Activated CD4-positive, alpha-beta T cell treated with anti-CD3 and anti-CD28 coated beads, Interleukin-2, amount 50 U/mL, for 16 hours (primary cell): ENCODE data around the gene ZBTB7A.

ENCODE experiments used
- DNase-seq: peaks from one replicate; pipeline ENCODE4 v3.0.0-alpha.2; 2020

The ZBTB7A gene

DNA sequence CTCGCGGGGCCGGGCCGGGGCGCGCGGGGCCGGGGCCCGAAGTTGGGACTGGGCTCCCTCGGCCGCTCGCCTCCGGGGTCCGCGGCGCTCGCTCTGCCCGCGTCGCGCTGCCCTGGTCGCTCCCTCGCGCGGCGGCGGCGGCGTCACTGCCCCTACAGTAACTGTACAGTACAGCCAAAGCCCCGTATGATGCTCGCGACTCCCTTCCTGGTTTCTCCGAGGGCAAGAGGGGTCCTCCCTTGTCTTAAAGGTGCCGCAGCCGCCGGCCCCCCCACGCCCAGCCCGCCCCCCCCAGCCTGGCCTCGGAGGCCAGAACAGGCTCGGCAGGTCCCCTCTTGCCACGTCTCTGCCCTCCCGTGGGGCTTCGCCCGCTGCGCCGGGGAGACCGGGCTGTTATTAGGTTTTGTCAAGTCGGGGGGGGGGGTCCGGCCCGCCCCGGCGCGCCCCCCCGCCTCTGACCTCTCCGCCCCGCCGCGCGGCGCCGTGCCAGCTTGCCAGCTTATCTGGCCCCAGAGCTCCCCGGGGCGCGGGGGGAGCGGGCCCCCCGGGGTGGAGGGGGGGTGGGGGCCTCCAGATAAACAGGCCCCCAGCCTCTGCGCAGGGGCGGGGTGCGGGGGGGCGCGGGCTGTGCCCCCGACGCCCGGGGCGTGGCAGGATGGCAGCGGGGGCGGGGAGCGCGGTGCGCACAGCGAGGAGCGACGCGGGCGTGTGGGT, at the start of gene ZBTB7A:
Gene ZBTB7A (minus strand): TSS at position 218 of the 714 bp plus-strand sequence. CDS start 11,667 bp downstream, outside the sequence.
- peak; percentile 64 for DNase-seq

DNA sequence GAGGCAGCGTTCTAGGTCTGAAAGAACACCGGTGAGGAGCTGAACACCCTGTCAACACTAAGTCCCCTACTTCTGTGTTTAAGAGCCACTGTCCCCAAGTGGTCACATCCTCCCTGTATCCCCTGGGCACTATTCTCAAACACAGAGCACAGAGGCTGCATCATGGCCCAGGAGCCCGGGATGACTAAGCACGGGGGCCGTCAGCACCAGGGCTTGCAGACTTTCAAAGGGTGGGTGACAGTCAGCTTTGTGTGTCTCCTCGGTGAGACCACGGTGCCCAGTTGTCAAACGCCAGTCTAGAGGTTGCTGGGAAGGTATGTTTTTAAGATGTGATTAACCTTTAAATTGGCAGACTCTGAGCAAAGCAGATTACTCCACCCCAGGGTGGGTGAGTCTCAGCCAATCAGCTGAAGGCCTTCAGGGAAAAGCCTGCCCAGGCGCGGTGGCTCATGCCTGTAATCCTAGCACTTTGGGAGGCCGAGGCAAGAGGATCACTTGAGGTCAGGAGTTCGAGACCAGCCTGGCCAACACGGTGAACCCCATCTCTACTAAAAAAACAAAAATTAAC, 49.2 kb upstream of the ZBTB7A start:
- no peak for DNase-seq

DNA sequence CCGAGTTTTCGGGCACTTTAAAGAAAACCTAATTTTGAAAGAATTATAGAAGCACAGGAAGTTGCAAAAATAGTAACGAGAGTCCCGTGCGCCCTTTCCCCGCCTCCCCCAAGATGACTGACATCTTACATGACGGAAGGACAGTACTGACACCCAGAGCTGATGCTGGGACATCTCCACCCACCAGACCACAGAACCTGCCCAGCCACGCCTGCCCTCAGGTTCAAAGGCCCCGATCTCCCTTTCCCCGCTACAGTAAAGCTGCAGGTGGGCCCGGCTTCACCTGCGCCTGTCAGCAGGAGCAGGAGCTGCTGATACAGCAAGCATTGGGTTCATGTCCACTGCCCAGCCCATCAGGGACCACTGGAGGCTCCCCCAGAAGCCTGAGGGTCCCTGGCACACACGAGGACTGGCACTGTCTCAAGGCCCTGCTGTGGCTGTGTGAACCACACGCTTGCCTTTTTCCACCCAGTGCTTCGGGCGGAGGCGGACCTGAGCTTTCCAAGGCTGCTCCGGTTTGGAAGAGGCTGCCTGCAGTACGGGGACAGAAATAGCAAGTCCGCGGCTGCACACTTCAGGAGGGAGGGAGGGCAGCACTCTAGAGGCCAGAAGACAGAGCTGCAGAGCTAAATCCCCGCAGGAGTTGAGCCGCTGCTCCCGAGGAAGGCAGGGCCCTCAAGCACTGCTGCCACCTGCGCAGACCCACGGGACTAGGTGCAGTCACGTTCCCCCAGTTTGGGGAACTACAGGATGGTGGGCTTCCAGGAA, 48.5 kb upstream of the ZBTB7A start:
- DNase-seq, result peak; percentile 69

DNA sequence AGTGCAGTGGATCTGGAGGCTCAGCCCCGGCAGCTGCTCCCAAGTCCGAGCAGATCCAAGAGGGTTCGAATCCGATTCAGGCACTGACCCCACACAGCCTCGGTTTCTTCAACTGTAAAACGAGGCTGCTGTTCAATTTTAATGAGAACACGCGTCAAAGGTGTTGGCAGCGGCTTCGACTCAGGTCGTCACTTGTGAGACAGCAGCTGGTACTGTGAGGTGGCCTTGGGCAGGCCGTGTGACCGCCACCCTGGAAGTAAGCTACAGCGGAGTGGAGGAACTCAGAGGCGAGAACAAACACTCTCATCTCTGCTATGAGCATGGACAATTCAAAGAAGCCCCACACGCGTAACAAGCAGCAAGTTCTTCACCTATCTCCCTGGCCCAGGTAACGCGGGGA, 47.5 kb upstream of the ZBTB7A start:
- DNase-seq, result no peak

DNA sequence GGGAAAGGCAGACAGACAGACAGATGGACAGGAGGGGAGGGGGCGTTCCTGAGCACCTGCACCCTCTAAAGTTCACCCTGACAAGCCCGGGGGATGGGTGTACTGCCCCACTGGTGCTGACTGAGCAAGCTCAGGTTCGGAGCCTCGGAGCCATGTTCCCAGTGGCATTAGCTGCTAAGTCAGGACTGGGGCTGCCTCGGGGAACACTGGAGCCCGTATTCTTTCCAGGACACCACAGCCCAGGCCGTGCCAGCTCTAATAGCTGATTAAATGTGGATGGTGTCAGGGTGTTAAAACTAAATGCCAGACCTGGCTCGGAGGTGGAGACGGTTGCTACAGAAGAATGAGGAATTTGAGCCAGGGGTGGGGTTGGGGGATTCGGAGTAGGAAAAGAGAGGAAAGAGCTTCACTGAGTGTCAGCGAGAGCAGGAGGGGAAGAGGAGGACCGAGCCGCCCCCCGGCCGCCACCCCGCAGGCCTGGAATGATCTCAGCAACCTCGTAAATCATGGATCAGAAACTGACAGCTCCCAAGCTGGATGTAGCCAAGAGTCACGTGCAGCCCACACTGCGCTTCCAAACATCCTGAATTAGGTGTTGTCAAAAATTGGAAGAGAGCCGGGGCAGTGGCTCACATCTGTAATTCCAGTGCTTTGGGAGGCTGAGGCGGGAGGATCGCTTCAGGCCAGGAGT, 46.8 kb upstream of the ZBTB7A start:
- DNase-seq, result no peak

DNA sequence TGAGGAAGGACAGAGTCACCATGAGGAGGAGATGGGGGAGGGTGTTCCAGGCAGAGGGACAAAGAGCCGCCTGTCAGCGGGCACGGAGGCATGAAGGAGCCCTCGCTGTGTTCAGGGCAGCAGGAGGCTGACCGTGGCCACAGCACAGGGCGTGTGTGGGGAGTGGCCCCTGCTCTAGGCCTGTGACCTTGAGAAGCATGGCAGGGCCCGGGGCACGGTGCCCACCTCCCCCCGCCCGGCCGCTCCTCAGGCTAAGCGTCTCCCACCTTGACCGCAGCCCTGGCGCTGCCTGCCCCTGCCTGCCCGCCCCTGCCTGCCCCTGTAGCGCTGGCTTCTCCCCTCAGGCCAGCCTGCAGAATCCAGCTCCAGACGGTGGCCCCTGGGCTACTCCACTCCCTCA, 45.7 kb upstream of the ZBTB7A start:
- no peak for DNase-seq

DNA sequence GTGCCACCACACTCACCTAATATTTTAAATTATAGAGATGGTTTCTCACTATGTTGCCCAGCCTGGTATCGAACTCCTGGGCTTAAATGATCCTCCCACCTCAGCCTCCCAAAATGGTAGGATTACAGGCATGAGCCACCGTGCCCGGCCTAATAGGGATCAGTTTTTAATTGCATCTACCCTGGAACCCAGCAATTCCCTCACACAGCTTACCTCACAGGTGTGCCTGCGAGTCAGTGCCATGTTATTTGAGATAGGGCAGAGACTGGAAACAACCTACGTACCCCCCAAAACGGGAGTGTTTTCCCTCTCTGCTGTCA, 42.9 kb upstream of the ZBTB7A start:
- DNase-seq, result no peak

DNA sequence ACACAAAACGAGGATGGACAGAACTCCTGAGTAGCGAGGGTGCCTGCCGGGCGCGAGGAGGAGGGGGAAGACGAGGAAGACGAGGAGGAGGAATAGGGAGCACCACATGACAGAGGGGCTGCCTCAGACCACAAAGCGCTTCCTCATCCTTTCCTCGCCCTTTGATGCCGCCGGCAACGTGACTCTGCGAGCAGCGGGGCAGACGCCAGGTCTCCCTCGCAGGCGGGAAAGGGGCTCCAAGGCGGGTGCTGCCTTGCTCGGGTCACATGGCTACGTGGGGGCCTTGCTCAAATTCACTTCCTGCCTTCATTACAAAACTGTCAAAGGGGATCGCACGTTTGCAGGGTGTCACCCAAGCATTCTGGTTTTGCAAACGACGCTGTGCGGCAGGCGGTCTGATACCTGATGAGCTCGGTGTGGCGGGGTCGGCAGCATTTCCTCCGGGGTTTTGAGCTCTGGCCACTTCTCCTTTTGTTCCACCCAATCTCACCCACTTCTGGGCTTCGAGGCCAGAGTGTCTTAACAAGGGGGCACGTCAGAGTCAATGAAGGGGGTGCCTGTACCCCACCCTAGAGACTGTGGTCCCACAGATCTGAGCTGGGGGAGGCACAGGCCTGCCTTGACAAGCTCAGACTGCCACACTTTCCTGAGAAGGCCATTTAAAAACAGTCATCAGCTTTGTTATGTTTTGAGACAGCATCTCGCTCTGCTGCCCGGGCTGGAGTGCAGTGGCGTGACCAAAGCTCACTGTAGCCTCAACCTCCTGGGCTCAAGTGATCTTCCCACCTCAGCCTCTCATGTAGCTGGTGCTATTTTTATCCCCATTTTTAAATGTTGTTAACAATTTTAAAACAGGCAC, 42.3 kb upstream of the ZBTB7A start:
- DNase-seq, result peak; percentile 45

DNA sequence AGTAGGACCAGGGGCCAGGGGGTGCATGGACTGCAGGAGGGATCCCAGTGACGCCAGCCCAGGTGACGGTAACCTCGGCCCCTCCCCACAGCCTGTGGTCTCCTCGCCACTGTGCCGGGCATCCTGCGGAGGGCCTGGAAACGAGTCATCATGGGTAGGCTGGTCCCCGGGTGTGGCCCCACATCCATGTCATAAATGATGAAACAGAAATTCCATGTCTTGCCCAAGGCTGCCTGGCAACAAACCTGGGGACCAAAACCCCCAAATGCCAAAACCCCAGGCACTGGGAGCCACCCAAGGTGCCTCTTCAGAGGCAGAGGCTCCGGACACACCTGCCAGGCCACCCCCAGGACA, 36.4 kb upstream of the ZBTB7A start:
- DNase-seq, result peak; percentile 25

DNA sequence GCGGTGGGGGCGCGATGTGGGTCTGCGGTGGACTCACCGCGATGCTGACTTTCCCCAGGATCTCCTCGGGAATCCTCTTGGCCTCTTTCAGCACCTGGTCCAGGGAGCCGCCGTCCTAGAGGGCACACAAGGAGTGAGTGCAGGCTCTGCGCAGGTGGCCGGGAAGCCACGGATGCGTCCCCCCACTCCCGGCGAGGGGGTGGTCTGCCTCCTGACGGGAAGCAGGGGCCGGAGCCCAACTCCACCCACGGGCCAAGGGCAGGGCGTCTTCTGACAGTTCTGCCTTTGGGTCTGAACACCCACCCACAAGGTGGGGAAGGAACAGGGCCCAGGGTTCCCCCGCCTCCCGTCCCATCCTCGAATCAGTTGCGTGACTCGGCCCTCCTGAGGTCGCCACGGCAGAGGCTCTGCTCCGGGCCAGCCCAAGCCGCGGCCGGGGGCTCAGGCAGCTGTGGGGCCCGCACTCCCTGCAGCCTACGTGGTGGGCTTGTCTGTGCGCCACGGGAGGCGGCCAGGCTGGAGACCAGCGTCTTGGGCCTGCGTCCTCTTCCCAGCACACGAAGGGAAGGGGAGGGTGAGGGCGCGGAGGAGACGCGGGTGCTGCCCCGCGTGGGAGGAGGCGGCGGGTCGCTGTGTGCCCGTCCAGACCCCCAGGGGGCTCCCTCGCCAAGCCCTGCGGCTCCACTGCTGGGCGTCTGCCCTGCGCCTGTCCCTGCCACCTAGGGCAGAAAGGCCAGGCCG, 35.8 kb upstream of the ZBTB7A start:
- no peak for DNase-seq

DNA sequence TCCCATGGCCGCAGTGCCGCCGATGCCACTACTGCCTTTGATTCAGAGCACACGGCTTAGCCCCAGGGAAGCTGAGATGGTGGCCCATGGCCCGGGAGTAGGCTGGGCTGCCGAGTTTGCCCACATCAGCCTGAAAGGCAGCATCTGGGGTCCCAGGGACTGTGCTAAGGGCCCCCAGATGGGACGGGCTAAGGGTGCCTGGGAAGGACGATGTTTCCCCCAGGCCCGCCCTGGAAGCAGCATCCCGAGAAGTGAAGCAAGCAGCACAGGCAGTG, 34.7 kb upstream of the ZBTB7A start:
- no peak for DNase-seq

DNA sequence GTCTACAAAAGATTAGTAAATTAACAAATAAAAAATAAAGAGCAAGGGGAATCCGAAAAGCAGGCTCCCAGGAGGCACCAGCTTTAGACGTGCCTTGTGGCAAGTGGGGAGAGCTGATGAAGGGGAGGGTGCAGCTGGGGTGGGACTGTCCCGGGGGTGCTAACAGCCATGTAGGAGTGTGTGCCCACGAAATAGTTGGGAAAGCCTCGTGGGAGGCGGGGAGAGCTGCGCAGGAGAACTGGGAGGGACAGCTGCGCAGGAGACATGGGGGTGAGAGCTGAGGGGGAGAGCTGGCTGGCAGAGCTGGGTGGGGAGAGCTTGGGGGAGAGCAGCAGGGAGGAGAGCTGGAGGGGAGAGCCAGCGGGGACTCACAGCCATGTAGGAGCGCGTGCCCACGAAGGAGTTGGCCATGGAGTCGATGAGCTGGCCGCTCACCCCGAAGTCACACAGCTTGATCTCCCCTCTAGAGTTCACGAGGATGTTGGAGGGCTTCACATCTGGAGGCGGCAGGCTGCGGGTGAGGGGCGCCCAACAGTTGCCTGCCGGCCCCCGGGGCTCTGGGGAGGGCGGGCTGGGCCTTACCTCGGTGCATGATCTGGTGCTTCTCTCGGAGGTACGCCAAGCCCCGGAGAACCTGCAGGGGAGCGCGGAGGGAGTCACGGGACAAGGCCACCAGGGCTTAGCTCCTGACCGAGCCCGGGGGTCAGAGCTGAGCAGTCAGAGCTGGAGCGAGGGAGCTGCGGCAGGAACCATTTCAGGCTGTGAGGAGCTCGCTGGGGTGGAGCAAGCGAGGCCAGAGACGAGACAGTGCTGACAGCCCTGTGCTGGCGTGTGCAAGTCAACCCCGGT, 34.2 kb upstream of the ZBTB7A start:
- no peak for DNase-seq

DNA sequence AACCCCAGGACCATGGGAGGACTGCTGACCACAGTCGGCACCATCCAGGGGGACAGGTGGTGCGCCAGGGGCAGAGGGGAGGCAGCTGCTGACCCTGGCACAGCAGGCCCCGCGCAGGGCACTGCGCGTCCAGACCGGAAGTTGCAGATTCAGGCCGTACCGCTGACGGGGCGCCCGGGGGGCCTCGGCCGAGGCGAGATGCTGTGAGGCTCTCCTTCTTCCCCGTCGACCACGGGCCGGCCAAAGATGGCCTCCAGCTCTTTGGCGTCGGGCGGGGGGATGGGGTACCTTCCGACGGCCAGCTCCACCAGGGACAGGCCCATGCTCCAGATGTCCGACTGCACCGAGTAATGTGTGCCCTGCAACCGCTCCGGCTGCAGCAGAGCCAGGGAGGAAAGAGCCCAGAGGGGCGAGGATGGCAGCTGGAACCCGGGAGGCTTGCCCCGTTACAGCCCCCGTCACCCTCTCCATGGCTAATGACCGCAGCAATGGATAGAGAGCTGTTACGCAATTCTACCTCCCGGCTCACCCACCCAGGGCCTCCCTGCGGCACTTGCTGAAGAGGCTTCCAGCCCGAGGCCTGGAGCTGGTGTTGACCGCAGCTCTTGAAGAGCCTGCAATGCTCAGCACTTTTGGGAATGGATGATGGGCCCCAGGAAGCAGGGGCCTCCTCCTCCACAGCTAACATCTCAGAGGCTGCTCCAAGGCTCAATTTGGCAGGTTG, 32.5 kb upstream of the ZBTB7A start:
- no peak for DNase-seq

DNA sequence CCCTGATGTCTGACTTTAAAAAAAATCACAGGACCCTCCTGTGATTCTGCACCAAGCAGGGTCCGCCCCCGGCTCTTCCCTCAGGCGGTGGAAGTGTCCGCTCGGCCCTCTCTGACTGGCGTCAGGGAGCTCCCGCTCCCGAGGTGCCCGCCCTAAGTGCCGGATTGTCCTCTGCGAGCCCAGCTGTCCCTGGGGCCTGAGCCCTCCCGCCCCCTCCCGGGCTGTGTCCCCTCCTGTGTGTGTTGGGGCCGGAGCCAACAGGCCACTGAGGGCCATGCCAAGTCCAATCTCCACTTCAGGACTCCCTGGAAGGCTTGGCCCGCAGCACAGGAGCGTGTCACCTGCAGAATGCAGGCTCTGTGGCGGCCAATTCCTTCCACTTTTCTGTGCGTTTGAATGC, 31.8 kb upstream of the ZBTB7A start:
- DNase-seq, result no peak

DNA sequence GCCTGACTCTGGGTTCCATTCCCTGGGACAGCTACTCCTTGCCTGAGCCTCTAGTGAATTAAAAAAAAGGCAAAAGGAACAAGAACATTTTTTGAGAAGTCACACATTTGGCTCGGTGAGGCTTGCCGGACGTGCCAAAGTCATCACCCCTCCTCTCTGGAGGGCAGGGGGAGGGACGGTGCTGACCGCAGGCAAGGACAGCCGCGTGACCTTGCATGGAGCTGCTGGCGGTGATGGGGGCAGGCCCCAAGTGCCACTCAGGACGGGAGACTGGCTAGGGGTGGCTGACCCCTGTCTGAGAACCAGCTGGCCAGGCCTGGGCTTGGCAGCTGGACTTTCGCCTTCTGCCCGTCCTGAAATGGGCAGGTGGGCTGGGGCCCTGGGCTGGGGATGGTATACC, 30.8 kb upstream of the ZBTB7A start:
- DNase-seq, result no peak

DNA sequence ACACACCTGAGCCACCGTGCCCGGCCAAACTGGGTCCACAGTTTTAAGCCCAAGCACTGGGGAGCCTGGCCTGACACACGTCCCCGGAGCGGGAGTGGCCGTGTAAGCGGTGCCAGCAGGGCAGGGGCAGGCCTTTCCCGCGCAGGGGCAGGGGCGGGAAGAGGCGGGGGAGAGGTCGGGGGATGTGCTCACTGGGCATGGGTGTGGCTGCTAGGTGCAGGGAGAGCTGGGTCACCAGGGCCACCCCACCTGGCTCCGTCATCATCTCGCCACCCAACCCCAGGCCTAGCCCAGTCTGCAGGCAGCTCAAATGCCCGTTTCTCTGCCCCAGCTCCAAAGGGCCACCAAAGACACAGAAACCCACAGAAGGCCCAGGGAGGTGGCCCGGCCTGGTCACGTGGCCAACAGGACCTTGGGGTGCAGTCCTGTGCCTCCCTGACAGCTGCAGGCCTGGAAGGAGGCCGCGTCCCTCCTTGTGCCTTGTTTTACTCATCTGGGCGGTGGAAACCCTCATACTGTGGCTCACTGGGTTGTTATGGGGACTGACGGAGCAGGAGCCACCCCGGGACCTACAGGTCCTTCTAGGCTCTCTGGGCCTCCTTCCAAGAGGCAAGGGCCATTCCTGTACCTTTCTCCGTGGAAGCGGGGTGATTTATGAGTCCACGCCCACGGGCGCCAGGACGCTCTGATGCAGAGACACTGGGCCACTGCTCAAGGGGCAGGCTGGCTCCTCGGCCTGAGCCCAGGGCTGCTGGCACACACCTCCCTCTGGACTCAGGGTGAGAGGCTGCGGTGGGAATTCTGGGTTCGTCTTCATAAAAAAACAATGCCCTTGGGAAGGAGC, 29.6 kb upstream of the ZBTB7A start:
- no peak for DNase-seq

DNA sequence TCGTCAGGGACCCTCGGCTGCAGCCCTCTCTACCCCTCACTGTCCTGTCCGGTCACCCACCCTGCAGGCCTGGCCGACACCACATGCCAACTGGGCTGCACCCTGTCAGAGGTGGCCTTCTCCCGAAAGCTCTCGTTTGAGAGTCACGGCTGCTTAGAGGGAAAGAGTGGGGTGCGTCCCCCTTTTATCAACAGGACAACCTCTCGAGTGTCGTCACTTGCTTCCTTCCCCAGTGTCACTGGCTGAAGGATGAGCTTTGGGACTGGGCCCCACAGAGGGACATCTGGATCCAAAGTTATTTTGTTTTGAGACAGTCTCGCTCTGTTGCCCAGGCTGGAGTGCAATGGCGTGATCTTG, 28.8 kb upstream of the ZBTB7A start:
- DNase-seq, result no peak

DNA sequence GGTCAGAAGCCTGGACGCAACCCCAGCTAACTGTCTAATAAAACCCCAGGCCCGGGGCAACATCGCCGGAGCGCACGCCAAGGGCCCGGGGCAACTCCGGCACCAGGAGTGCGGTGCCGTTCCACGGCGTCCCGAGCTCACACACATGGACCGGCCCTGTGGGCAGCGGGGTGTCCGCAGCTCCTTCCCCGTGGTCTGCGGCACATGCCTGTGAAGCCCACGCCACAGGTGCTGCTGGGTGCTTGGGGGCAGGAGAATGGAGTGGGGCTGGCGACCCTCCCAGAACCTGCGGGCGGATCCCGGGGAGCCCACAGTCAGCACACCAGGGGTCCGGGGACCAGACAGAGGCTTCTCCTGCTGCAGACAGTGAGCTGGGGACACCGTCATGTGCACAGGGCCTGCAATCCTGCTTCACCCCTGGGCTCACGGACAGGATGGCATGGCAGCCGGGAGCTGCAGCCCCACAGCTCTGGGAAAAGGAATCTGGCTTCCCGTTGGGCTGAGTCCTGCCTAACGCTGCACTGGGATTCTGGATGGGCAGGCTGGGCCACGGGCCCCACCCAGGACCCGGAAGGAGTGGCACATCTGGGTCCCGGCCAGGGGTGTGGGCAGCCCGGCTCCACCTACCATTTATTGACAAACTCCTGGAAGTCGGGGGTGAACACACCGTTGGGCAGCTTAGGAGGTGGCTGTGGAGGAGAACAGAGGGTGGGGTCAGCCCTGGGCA, 28.2 kb upstream of the ZBTB7A start:
- no peak for DNase-seq

DNA sequence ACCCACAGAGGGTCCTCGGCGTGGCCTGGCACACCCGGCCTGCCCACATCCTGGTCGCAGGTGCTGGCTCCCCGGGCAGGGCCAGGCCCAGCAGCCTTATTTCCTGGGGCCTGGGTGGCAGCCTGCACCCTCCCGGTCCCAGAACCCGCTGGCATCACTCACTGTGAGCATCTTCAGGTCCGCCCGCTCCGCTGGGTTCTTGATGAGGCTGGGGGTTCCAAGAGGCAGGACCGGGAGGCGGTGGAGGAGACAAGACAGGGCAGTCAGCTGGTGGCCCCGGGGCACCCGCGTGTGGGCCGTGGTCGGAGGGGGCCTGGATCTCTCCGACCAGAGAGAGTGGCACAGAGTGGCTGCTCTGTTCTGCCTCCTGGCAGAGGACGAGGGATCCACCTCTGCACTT, 27.6 kb upstream of the ZBTB7A start:
- DNase-seq, result no peak
